DMS53 (cell line): Measurements from ENCODE around the gene GLDN.

ENCODE experiments used
- DNase-seq: peaks from one replicate; lab custom pipeline; 2025; lab: John Stamatoyannopoulos, UW

The GLDN gene

DNA sequence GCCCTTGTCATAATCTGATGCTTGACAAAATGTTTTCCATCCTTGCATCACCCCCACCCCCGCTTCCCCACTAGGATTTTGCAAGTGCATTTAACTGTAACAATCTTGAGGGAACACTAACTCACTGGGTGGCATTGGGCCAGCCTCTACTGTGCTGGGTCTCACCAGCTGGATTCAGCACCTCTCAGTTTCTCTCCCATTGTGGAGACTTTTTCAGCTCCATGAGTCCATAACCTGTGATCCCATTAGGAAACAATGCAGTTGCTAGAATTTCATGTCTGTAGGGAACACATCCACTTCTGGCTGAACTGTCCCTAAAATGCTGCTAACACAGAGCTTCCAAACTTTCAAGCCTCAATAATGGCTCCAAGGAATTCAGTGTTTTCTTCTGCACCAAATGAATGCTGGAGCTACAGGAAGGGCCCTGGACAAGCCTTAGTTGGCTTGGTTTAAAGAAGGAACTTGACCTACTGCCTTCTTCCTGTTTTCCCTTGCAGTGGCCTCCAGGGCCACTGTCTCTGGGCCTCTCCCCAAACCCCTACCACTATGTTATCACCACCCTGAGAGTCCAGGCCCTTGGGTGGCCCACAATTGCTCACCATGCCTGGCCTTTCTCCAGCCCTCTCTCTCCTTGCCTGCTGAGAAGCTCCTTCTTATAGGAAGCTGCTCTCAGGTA, 18.7 kb upstream of the GLDN start:
- no peak for DNase-seq

- DNase-seq, result no peak
These were observed 17.7 kb upstream of the GLDN start for GRCh38 chr15:51323749-51324148.

- DNase-seq, result no peak
These were observed 16.3 kb upstream of the GLDN start for GRCh38 chr15:51325167-51325566.

- DNase-seq, result no peak
These were observed 14.4 kb upstream of the GLDN start for GRCh38 chr15:51327081-51327480.

GRCh38 chr15:51328926-51329325, 12.5 kb upstream of the GLDN start:
- no peak for DNase-seq

- no peak for DNase-seq
These were observed 10.3 kb upstream of the GLDN start for GRCh38 chr15:51331141-51331540.

DNA sequence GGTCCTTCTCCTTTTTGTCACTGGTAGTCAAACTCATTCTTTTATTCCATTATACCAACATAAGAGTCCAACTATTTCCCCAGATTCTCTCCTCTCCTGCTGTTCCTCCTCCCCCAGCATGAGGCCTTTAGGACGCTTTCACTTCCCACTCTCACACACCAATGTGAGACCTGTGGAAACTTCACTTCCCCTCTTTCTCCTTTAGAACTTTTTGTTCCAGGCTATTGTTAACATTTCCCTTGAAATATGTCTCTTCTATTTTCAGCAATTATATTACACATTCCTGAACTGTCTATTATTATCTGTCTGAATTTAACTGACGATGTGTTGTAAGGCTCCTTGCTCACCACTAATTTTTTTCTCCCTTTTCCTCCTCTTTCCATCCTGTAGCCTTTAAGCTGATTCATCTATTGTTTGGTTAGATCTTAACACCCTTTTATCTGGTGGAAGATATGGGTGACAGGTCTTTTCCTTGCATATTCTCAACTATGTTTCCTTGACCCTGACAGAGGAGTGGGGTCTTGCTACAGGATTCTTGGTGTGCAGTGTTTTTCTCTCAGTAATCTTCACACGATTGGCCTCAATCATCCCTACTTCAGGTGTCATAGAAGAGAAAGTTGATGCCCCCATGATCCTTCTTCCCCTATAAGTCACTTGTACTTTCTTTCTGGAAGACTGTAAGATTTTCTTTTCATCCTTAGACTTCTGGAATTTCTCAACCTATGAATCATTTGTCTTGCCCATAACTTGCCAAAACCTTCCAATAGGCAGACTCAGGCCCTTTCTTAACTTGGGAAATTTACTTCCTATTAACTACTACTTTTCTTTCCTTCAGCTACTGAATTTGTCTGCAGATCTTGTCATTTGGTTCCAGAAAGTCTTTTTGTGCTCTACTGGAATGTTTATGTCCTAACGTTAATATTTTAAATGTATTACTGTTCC, 9.0 kb upstream of the GLDN start:
- DNase-seq, result no peak

- no peak for DNase-seq
These were observed 7.9 kb upstream of the GLDN start for GRCh38 chr15:51333571-51333970.

- DNase-seq, result peak; percentile 57
These were observed 7.4 kb upstream of the GLDN start for GRCh38 chr15:51334011-51334451.

DNA sequence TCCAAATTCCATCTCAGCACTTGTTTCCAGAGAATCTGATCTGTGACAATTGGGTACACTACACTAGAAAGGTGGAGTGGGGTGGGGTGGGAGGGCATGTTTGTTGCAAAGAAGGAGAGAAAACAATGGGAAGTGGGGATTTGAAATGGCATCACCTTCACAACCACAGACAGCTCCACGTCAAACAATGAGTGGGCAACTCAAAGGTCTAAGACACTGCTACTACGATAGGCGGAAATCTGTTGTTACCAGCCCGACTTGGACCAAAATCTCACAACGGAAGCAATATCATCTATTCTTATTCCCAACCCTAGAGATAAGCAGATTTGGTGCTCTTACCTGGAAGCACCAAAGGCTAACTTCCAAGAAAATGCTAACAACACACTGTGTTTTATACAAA, 6.4 kb upstream of the GLDN start:
- DNase-seq, result no peak

GRCh38 chr15:51335538-51336410, 5.7 kb upstream of the GLDN start:
- DNase-seq, result no peak

DNA sequence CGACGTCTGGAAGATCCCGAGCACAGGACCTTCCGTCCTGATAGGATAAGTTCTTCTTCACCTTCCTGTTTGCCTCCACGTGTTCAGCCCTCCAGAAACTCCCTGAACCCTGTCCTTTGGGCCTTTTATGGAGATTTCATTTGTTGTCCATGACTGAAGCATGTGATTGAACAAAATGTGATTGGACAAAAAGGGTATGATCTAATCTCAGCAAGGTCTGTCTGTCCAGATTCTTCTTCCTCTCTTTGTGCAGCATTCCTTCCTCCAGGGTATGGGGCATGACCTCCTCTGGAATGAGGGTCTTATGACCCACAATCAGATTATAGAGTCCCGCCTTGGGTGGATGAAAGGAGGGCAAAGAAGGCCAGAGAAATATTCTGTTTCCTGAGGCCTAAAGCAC, 3.0 kb upstream of the GLDN start, which contains the start of gene CYP19A1:
TSS of gene CYP19A1 (minus strand) at position 101 of the 400 bp plus-strand sequence. CDS start 95,684 bp downstream, outside the sequence.
- no peak for DNase-seq

DNA sequence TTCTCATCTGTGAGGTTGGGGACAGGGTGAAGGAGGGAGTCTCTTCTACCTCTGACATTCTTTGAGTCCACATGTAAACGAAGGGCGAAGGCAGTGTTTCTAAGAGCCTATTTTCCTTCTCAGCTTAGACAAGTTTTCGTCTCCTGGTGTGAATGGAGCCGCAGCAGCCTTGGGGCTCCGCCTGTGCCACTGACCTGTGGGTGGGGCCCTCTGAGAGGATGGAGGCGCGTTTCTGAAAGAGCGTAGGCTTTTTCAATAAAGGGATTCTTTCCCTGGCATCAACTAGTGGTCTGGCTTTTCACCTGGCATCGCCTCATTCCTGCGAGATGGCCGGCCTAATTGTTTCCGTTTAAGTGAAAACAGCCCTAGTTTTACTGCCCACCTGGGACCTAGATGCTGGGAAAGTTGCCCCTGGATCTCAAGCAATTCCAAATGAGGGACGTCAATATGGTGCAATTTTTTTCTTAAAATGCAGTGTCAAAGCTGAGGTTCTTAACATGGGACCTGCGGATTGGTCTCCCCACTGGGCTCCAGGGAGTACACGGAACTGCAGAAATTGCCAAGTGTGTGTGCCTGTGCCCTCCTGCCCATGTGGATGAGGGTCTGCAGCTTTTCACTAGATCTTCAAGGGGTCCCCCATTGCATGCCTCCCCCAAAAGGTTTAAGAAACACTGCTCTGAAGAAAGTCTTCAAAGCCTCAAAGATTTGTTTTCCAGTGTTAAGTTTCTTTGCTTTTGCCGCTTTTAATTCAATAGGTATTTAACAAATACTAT, 958 bp downstream of the GLDN start:
- no peak for DNase-seq

- no peak for DNase-seq
These were observed 2.0 kb downstream of the GLDN start for GRCh38 chr15:51343466-51343865.

DNA sequence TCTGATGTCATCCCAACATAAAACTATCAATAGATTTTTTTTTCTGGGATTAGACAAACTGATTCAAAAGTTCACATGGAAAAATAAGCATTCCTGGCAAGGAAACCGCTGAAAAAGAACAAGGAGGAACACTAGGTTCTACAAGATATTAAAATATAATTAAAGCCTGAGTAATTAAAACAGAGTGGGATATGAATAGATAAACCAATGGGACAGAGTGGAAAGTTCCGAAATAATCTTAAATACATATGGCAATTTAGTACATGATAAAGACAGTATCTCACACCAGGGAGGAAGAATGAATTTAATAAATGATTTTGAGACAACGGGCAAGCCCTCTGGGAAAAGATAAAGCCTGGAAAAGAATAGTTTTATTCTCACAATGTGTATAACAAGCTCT, 4.7 kb downstream of the GLDN start:
- DNase-seq, result no peak

DNA sequence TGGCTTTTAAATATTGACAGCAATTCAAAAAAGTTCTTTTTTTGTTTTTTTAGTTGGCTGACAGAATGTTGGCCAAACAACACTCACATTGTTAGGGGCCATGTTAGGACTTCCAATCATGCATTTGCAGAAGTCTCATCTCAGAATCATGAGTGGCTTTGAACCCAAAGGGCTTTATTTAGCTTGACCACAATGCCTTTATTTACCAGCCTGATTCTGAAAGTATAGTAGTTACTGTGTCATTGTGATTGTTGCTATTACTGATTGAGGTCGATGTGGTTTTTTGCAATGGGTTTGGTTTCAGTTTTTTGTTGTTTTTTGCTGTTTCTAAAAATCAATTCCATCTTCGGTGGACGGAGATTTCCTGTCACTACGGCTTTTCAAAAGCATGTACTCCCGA, 7.2 kb downstream of the GLDN start:
- no peak for DNase-seq

DNA sequence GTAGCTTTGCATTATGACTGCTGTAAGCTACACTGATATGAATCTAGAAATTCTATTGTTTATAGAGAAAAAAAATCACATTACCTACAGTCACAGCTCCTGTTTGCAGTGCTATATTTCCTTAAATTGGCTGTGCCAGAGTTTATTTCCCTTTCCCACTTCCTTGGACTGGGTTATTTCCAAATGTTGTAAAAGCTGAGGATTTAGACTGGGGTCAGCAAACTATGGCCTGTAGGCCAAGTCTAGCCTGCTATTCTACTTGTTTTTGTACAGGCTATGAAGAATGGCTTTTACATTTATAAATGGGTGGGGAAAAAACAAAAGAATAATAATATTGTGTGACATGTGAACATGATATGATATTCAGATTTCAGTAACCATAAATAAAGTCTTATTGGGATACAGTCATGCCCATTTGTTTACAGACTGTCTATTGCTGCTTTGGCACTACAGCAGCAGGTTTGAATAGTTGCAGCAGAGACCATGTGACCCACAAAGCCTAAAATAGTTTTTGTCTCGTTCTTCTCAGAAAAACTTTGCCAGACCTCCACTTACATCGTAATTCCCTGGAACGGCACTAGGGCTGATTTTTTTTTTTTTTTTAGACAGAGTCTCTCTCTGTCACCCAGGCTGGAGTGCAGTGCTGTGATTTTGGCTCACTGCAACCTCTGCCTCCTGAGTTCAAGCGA, 7.8 kb downstream of the GLDN start:
- no peak for DNase-seq

DNA sequence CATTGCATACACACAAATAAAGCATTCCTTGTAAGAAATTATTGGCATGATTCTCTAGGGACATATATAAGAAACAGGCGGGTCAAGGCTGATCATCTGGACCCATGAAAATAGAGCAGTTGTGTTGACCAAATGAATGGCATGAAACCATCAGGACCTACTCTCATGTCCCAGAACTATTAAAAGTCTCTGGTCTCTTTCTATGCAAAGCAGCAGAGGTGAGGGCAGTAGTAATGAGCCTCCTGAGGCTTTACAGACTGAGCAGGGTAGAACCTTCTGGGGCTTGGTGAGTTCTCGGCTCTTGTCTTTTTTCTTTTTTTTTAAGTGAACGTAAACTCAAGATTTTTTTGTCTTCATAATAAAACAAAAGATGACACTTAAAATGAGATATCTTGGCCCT, 9.3 kb downstream of the GLDN start:
- no peak for DNase-seq

GRCh38 chr15:51353976-51354375, 12.5 kb downstream of the GLDN start:
- no peak for DNase-seq

GRCh38 chr15:51355096-51355495, 13.6 kb downstream of the GLDN start:
- no peak for DNase-seq

- DNase-seq, result no peak
These were observed 14.7 kb downstream of the GLDN start for GRCh38 chr15:51356147-51356546.
